Endodermal cell (in vitro differentiated cells): ENCODE measurements around the gene CCDC30. TPM values are rescaled to one million over a fixed set of nuclear protein-coding genes. Genes with fewer than 3 reads are reported as not detected.

Source experiments
- DNase-seq: peaks from one replicate; pipeline ENCODE4 v3.0.0-alpha.2; 2017
- H3K27ac ChIP-seq: 2 replicates; pipeline ENCODE4 v1.5.1; 2013; ENCODE audit warnings: mild to moderate bottlenecking, low read depth, low read length, moderate library complexity
- H3K27me3 ChIP-seq: 2 replicates; pipeline ENCODE4 v1.6.1; 2013; ENCODE audit warnings: mild to moderate bottlenecking, low read length, moderate library complexity; ENCODE audit not compliant: insufficient read depth, control insufficient read depth, poor library complexity, severe bottlenecking
- H3K36me3 ChIP-seq: 2 replicates; pipeline ENCODE4 v1.7.0; 2013; ENCODE audit warnings: mild to moderate bottlenecking, low read length, moderate library complexity; ENCODE audit not compliant: control insufficient read depth, insufficient read depth
- H3K4me1 ChIP-seq: one replicate; pipeline ENCODE4 v1.7.0; 2013; ENCODE audit warnings: low read length; ENCODE audit not compliant: control insufficient read depth, insufficient read depth
- H3K4me3 ChIP-seq: 2 replicates; pipeline ENCODE4 v1.5.1; 2013; ENCODE audit warnings: mild to moderate bottlenecking, low read length, moderate library complexity
- H3K9ac ChIP-seq: 2 replicates; pipeline ENCODE4 v1.6.1; 2013; ENCODE audit warnings: mild to moderate bottlenecking, low read length, moderate library complexity; ENCODE audit not compliant: poor library complexity, severe bottlenecking; ENCODE audit errors: extremely low read depth
- H3K9me3 ChIP-seq: 2 replicates; pipeline ENCODE4 v1.6.1; 2013; ENCODE audit warnings: mild to moderate bottlenecking, low read length, moderate library complexity; ENCODE audit not compliant: control insufficient read depth
- H3K27ac Mint-ChIP-seq: 2 replicates; pipeline ENCODE4 v1.8.0; 2020; ENCODE audit warnings: mixed read lengths
- H3K27me3 Mint-ChIP-seq: 2 replicates; pipeline ENCODE4 v1.8.0; 2021; ENCODE audit warnings: mild to moderate bottlenecking, mixed read lengths; ENCODE audit not compliant: insufficient read depth
- H3K36me3 Mint-ChIP-seq: 2 replicates; pipeline ENCODE4 v1.8.0; 2020; ENCODE audit warnings: low read depth, mixed read lengths
- H3K4me1 Mint-ChIP-seq: 2 replicates; pipeline ENCODE4 v1.8.0; 2020; ENCODE audit warnings: mixed read lengths
- H3K4me3 Mint-ChIP-seq: 2 replicates; pipeline ENCODE4 v1.8.0; 2020; ENCODE audit warnings: mild to moderate bottlenecking, moderate library complexity, mixed read lengths
- H3K9me3 Mint-ChIP-seq: 2 replicates; pipeline ENCODE4 v1.8.0; 2020; ENCODE audit warnings: mild to moderate bottlenecking, mixed read lengths
- CTCF ChIP-seq: fragments of 200-600 bp; sonication (generic); conservative IDR thresholded peaks from 2 replicates; pipeline ENCODE4 v1.5.0; 2021; ENCODE audit warnings: antibody characterized with exemption, mild to moderate bottlenecking
- WGBS, 2 experiments: methylation state at CpG; one replicate each; pipeline versions ENCODE4 v1.1.5 to v1.1.7; 2013; ENCODE audit warnings: missing lambda C conversion rate in 2 of 2, mixed read lengths in 1 of 2; ENCODE audit not compliant: insufficient coverage in 1 of 2, insufficient read length in 1 of 2; 5-methylcytosine and 5-hydroxymethylcytosine counted together
- total RNA-seq, 2 donors: library from RNA; stranded (reverse); fragmentation: NEBNext Ultra II Directional in 1 of 2; extraction: Animal tissue kit (Norgen Biotek cat#: 25700) in 1 of 2; gene quantifications; 2 replicates in 1 of 2; 3 replicates in 1 of 2; pipeline ENCODE4 v1.2.1, GENCODE V29; 2021

Gene CCDC30
- total RNA-seq, 2 donors from 2014 or later = 4.8 to 6.4 TPM

- Mint-ChIP-seq H3K27me3 (no peaks in the 10 kb centered on the region), H3K27ac (no peak overlapping the region), H3K4me1 (peaks cover 25% of the 10 kb centered on the region), H3K4me3 (no peak overlapping the region), H3K9me3 (no peaks in the 10 kb centered on the region), H3K36me3 (peaks cover 25% of the 10 kb centered on the region)
- 84 to 100% methylated on average over 4 to 10 of the region's 10 CpGs for WGBS, 2 experiments
- no peak overlapping the region for H3K9ac ChIP-seq
- no peak for TF ChIP-seq CTCF
- no peak overlapping the region for H3K27ac ChIP-seq
- DNase-seq = no peak
- H3K4me3 ChIP-seq = no peak overlapping the region
- no peaks in the 10 kb centered on the region for H3K4me1 ChIP-seq
- peaks cover 28% of the 10 kb centered on the region for H3K36me3 ChIP-seq
- H3K9me3 ChIP-seq = no peaks in the 10 kb centered on the region
- no peaks in the 10 kb centered on the region for H3K27me3 ChIP-seq
Measured at GRCh38 chr1:42679364-42679983, 216.4 kb downstream of the CCDC30 start.

- Mint-ChIP-seq H3K9me3 (no peaks in the 10 kb centered on the region), H3K36me3 (peaks cover 24% of the 10 kb centered on the region), H3K27ac (no peak overlapping the region), H3K27me3 (no peaks in the 10 kb centered on the region), H3K4me1 (peaks cover 30% of the 10 kb centered on the region), H3K4me3 (no peak overlapping the region)
- TF ChIP-seq CTCF = no peak
- no peaks in the 10 kb centered on the region for H3K4me1 ChIP-seq
- H3K27me3 ChIP-seq = no peaks in the 10 kb centered on the region
- H3K36me3 ChIP-seq = peaks cover 29% of the 10 kb centered on the region
- H3K9ac ChIP-seq = no peak overlapping the region
- no peak for DNase-seq
- H3K9me3 ChIP-seq = no peaks in the 10 kb centered on the region
- peak overlapping the region; percentile 90 for H3K4me3 ChIP-seq
- 94 to 100% methylated on average over 2 of the region's 2 CpGs for WGBS, 2 experiments
- no peak overlapping the region for H3K27ac ChIP-seq
Measured at GRCh38 chr1:42680055-42680454, 217.0 kb downstream of the CCDC30 start.

GRCh38 chr1:42680921-42681683 is 218.0 kb downstream of the CCDC30 start:
- TF ChIP-seq CTCF = no peak
- H3K36me3 Mint-ChIP-seq = peaks cover 22% of the 10 kb centered on the region
- H3K27ac Mint-ChIP-seq = peak overlapping the region; percentile 95
- H3K9me3 ChIP-seq = no peaks in the 10 kb centered on the region
- no peaks in the 10 kb centered on the region for H3K27me3 Mint-ChIP-seq
- no peaks in the 10 kb centered on the region for H3K9me3 Mint-ChIP-seq
- H3K4me3 ChIP-seq = peak overlapping the region; percentile 90
- H3K27ac ChIP-seq = peak overlapping the region; percentile 82
- H3K4me1 Mint-ChIP-seq = peaks cover 39% of the 10 kb centered on the region
- peak; percentile 45 for DNase-seq
- 8 to 12% methylated on average over 18 of the region's 18 CpGs for WGBS, 2 experiments
- H3K4me1 ChIP-seq = peaks cover 7% of the 10 kb centered on the region
- H3K4me3 Mint-ChIP-seq = peak overlapping the region; percentile 89
- no peaks in the 10 kb centered on the region for H3K27me3 ChIP-seq
- H3K36me3 ChIP-seq = peaks cover 33% of the 10 kb centered on the region
- peak overlapping the region; percentile 66 for H3K9ac ChIP-seq
